Subcutaneous abdominal adipose tissue (tissue), 5 donors: ENCODE data around the gene NF2.
"Not testable (repeated sequence)": the region's sequence is repeated elsewhere in the genome, so short reads cannot be mapped to it uniquely, and the experiment has no call there.

Source experiments
- H3K27ac ChIP-seq: one replicate; pipeline ENCODE4 v1.7.0; 2013; ENCODE audit warnings: low read depth, mild to moderate bottlenecking, inconsistent platforms, low read length, moderate library complexity
- H3K27me3 ChIP-seq, 5 donors: one replicate each; pipeline ENCODE4 v1.7.0; 2013; ENCODE audit warnings: low read length in 5 of 5, inconsistent platforms in 1 of 5; ENCODE audit not compliant: control insufficient read depth in 5 of 5, insufficient read depth in 4 of 5
- H3K36me3 ChIP-seq, 5 donors: one replicate each; pipeline ENCODE4 v1.7.0; 2013; ENCODE audit warnings: low read length in 5 of 5; ENCODE audit not compliant: control insufficient read depth in 5 of 5, insufficient read depth in 5 of 5
- H3K4me1 ChIP-seq, 5 donors: one replicate each; pipeline ENCODE4 v1.7.0; 2013; ENCODE audit warnings: low read length in 5 of 5, mild to moderate bottlenecking in 3 of 5, moderate library complexity in 1 of 5; ENCODE audit not compliant: control insufficient read depth in 5 of 5, insufficient read depth in 5 of 5
- H3K4me3 ChIP-seq, 5 donors: one replicate each; pipeline ENCODE4 v1.7.0; 2013; ENCODE audit warnings: low read length in 5 of 5, low read depth in 1 of 5
- H3K9ac ChIP-seq, 5 donors: one replicate each; pipeline ENCODE4 v1.7.0; 2013; ENCODE audit warnings: low read length in 5 of 5, mild to moderate bottlenecking in 4 of 5, moderate library complexity in 3 of 5
- H3K9me3 ChIP-seq, 5 donors: one replicate each; pipeline ENCODE4 v1.7.0; 2013; ENCODE audit warnings: low read length in 5 of 5; ENCODE audit not compliant: control insufficient read depth in 5 of 5
- donor health status: healthy.
- donor health status: healthy.
- donor health status: healthy.
- donor health status: healthy.
- donor health status: healthy.

Gene NF2

GRCh38 chr22:29594447-29594846, 9.0 kb upstream of the NF2 start:
- H3K27me3 ChIP-seq, H3K27ac ChIP-seq, H3K4me1 ChIP-seq, H3K9ac ChIP-seq, H3K36me3 ChIP-seq, H3K4me3 ChIP-seq, H3K9me3 ChIP-seq: not testable (repeated sequence)

GRCh38 chr22:29596408-29596807, 7.0 kb upstream of the NF2 start:
- Histone ChIP-seq H3K4me1 (no peaks in the 10 kb centered on the region), H3K27me3 (no peaks in the 10 kb centered on the region), H3K9ac (no peak overlapping the region), H3K36me3 (no peaks in the 10 kb centered on the region), H3K27ac (no peak overlapping the region), H3K4me3 (peak overlapping the region in 1 of 5 donors; percentile 50), H3K9me3 (no peaks in the 10 kb centered on the region)

- H3K27ac ChIP-seq, H3K4me1 ChIP-seq, H3K36me3 ChIP-seq, H3K9ac ChIP-seq, H3K27me3 ChIP-seq, H3K9me3 ChIP-seq, H3K4me3 ChIP-seq: not testable (repeated sequence)
These were observed 5.4 kb upstream of the NF2 start for GRCh38 chr22:29597871-29598683.

GRCh38 chr22:29598684-29599020, 4.8 kb upstream of the NF2 start:
- Histone ChIP-seq H3K9me3 (no peaks in the 10 kb centered on the region), H3K9ac (no peak overlapping the region), H3K4me3 (no peak overlapping the region), H3K27me3 (no peaks in the 10 kb centered on the region), H3K4me1 (peaks cover 0 to 3% (median 1%) of the 10 kb centered on the region in 5 donors), H3K27ac (no peak overlapping the region), H3K36me3 (no peaks in the 10 kb centered on the region)

GRCh38 chr22:29604076-29604360, 585 bp downstream of the NF2 start:
- no peaks in the 10 kb centered on the region for H3K9me3 ChIP-seq
- H3K4me3 ChIP-seq = peak overlapping the region; percentile 76 to 93 (median 84)
- peaks cover 1 to 19% (median 15%) of the 10 kb centered on the region in 5 donors for H3K4me1 ChIP-seq
- H3K36me3 ChIP-seq = no peaks in the 10 kb centered on the region
- peak overlapping the region; percentile 94 for H3K27ac ChIP-seq
- peak overlapping the region; percentile 84 to 99 (median 95) for H3K9ac ChIP-seq
- no peaks in the 10 kb centered on the region for H3K27me3 ChIP-seq

- Histone ChIP-seq H3K9ac (no peak overlapping the region), H3K27me3 (no peaks in the 10 kb centered on the region), H3K4me1 (peaks cover 1 to 19% (median 15%) of the 10 kb centered on the region in 5 donors), H3K27ac (no peak overlapping the region), H3K4me3 (peak overlapping the region in 1 of 5 donors; percentile 93), H3K9me3 (no peaks in the 10 kb centered on the region), H3K36me3 (no peaks in the 10 kb centered on the region)
These were observed 2.1 kb downstream of the NF2 start for GRCh38 chr22:29605527-29605850.

GRCh38 chr22:29606320-29606719, 2.9 kb downstream of the NF2 start:
- H3K9me3 ChIP-seq = no peaks in the 10 kb centered on the region
- H3K27ac ChIP-seq = no peak overlapping the region
- H3K4me1 ChIP-seq = peaks cover 1 to 19% (median 15%) of the 10 kb centered on the region in 5 donors
- no peak overlapping the region for H3K9ac ChIP-seq
- H3K36me3 ChIP-seq = no peaks in the 10 kb centered on the region
- H3K4me3 ChIP-seq = no peak overlapping the region
- no peaks in the 10 kb centered on the region for H3K27me3 ChIP-seq

- Histone ChIP-seq H3K27ac (no peak overlapping the region), H3K4me1 (peaks cover 1 to 19% (median 15%) of the 10 kb centered on the region in 5 donors), H3K4me3 (no peak overlapping the region), H3K9ac (no peak overlapping the region), H3K27me3 (no peaks in the 10 kb centered on the region), H3K9me3 (no peaks in the 10 kb centered on the region), H3K36me3 (no peaks in the 10 kb centered on the region)
These were observed 4.0 kb downstream of the NF2 start for GRCh38 chr22:29607426-29607825.

- Histone ChIP-seq H3K4me3 (no peak overlapping the region), H3K4me1 (peaks cover 0 to 13% (median 11%) of the 10 kb centered on the region in 5 donors), H3K27me3 (no peaks in the 10 kb centered on the region), H3K9ac (no peak overlapping the region), H3K27ac (no peak overlapping the region), H3K36me3 (no peaks in the 10 kb centered on the region), H3K9me3 (no peaks in the 10 kb centered on the region)
These were observed 5.7 kb downstream of the NF2 start for GRCh38 chr22:29609139-29609538.

- no peak overlapping the region for H3K9ac ChIP-seq
- H3K4me3 ChIP-seq = no peak overlapping the region
- H3K27me3 ChIP-seq = no peaks in the 10 kb centered on the region
- H3K4me1 ChIP-seq = no peaks in the 10 kb centered on the region
- no peaks in the 10 kb centered on the region for H3K9me3 ChIP-seq
- H3K36me3 ChIP-seq = no peaks in the 10 kb centered on the region
- no peak overlapping the region for H3K27ac ChIP-seq
These were observed 7.3 kb downstream of the NF2 start for GRCh38 chr22:29610780-29611179.
